H1 (cell line): ENCODE data around the gene MACROD2. TPM values are rescaled to one million over a fixed set of nuclear protein-coding genes. Genes with fewer than 3 reads are reported as not detected.

ENCODE experiments used
- CTCF ChIA-PET: fragments of 300-600 bp; sonication (Branson Sonifier 250); formaldehyde crosslinking; loops from one replicate; lab custom pipeline; 2021; ENCODE audit not compliant: partially characterized antibody; lab: Charles Lee
- POLR2A ChIA-PET: fragments of 300-600 bp; sonication (Branson Sonifier 250); formaldehyde crosslinking; loops from one replicate; lab custom pipeline; 2021; ENCODE audit warnings: inconsistent platforms; ENCODE audit not compliant: partially characterized antibody; lab: Charles Lee
- DNase-seq, 2 experiments: peaks; one replicate each; pipeline versions ENCODE4 v3.0.0 to v3.0.0-alpha.2; 2010 to 2022; ENCODE audit warnings: low spot score in 2 of 2, low read depth in 1 of 2, mixed read lengths in 1 of 2
- FAIRE-seq: peaks from 2 replicates; lab custom pipeline; 2011; peaks lifted over from hg19 to GRCh38; lab: Jason Lieb, UNC
- H2AFZ ChIP-seq: 2 replicates; pipeline ENCODE4 v1.8.1; 2012; ENCODE audit warnings: low read length, inconsistent platforms
- H2AK5ac ChIP-seq: 2 replicates; pipeline ENCODE4 v1.6.1; 2013; ENCODE audit warnings: low read depth, low read length
- H2BK120ac ChIP-seq: replicated peaks from 2 replicates; pipeline ENCODE3; 2013; ENCODE audit warnings: low read depth, low read length, inconsistent platforms
- H2BK12ac ChIP-seq: 2 replicates; pipeline ENCODE4 v1.6.1; 2013; ENCODE audit warnings: low read depth, low read length
- H2BK15ac ChIP-seq: 2 replicates; pipeline ENCODE4 v1.6.1; 2013; ENCODE audit warnings: low read length
- H2BK20ac ChIP-seq: 2 replicates; pipeline ENCODE4 v1.6.1; 2013; ENCODE audit warnings: low read length
- H2BK5ac ChIP-seq: 2 replicates; pipeline ENCODE4 v1.6.1; 2013; ENCODE audit warnings: low read depth, low read length
- H3K14ac ChIP-seq: 2 replicates; pipeline ENCODE4 v1.6.1; 2013; ENCODE audit warnings: inconsistent platforms; ENCODE audit not compliant: insufficient read length
- H3K18ac ChIP-seq: 2 replicates; pipeline ENCODE4 v1.6.1; 2013; ENCODE audit warnings: low read length; ENCODE audit errors: extremely low read depth
- H3K23ac ChIP-seq: 2 replicates; pipeline ENCODE4 v1.6.1; 2013; ENCODE audit warnings: inconsistent platforms; ENCODE audit not compliant: insufficient read length
- H3K23me2 ChIP-seq: 2 replicates; pipeline ENCODE4 v1.6.1; 2013; ENCODE audit warnings: low read depth, low read length
- H3K27ac ChIP-seq: 2 replicates; pipeline ENCODE4 v1.6.1; 2011; ENCODE audit warnings: low read depth, low read length, inconsistent platforms
- H3K27me3 ChIP-seq, 4 experiments: replicated peaks in 1 of 4; 1 replicate in 1 of 4; 2 replicates in 3 of 4; pipeline versions ENCODE4 v1.6.1 to v1.8.1; 2011 to 2013; ENCODE audit warnings: low read length in 3 of 4, mild to moderate bottlenecking in 3 of 4, inconsistent platforms in 2 of 4, mixed read lengths in 2 of 4, moderate library complexity in 1 of 4; ENCODE audit not compliant: control insufficient read depth in 3 of 4, insufficient read depth in 3 of 4; ENCODE audit errors: extremely low read depth in 1 of 4
- H3K36me3 ChIP-seq, 4 experiments: 2 replicates each; pipeline versions ENCODE4 v1.6.1 to v1.8.1; 2011 to 2013; ENCODE audit warnings: mild to moderate bottlenecking in 4 of 4, low read length in 3 of 4, moderate library complexity in 2 of 4, control low read depth in 1 of 4, inconsistent platforms in 1 of 4; ENCODE audit not compliant: insufficient read depth in 4 of 4, control insufficient read depth in 2 of 4
- H3K4ac ChIP-seq: replicated peaks from 2 replicates; pipeline ENCODE3; 2013; ENCODE audit warnings: low read length, low read depth, mixed read lengths, inconsistent platforms; ENCODE audit not compliant: insufficient read length
- H3K4me1 ChIP-seq, 4 experiments: replicated peaks in 1 of 4; 1 replicate in 1 of 4; 2 replicates in 3 of 4; pipeline versions ENCODE4 v1.6.1 to v1.8.1; 2011 to 2013; ENCODE audit warnings: low read length in 3 of 4, inconsistent platforms in 2 of 4, mixed read lengths in 1 of 4; ENCODE audit not compliant: insufficient read depth in 4 of 4, control insufficient read depth in 3 of 4
- H3K4me2 ChIP-seq, 2 experiments: 2 replicates each; pipeline versions ENCODE4 v1.6.1 to v1.8.1; 2011 to 2013; ENCODE audit warnings: low read depth in 2 of 2, low read length in 2 of 2, control low read depth in 1 of 2, inconsistent platforms in 1 of 2, mild to moderate bottlenecking in 1 of 2; ENCODE audit not compliant: insufficient read depth in 1 of 2
- H3K4me3 ChIP-seq, 4 experiments: fragments of 200-600, 300-600 bp in 1 of 4; sonication (generic), shearing (Covaris generic), sonication (Bioruptor Twin) in 1 of 4; 2 replicates each; pipeline versions ENCODE4 v1.5.1 to v1.8.1; 2011 to 2016; ENCODE audit warnings: low read length in 4 of 4, low read depth in 3 of 4, control low read depth in 2 of 4, inconsistent platforms in 2 of 4, mild to moderate bottlenecking in 2 of 4, mixed read lengths in 1 of 4, moderate library complexity in 1 of 4; ENCODE audit not compliant: insufficient read depth in 2 of 4; ENCODE audit errors: extremely low read depth in 1 of 4
- H3K56ac ChIP-seq: replicated peaks from 2 replicates; pipeline ENCODE3; 2013; ENCODE audit warnings: low read depth, mild to moderate bottlenecking, mixed read lengths, low read length, inconsistent platforms; ENCODE audit not compliant: insufficient read length
- H3K79me1 ChIP-seq: 2 replicates; pipeline ENCODE4 v1.6.1; 2013; ENCODE audit warnings: low read depth, low read length, control low read depth
- H3K79me2 ChIP-seq, 2 experiments: 2 replicates each; pipeline versions ENCODE4 v1.6.1 to v1.8.1; 2012 to 2013; ENCODE audit warnings: low read length in 2 of 2, mild to moderate bottlenecking in 2 of 2, inconsistent platforms in 1 of 2; ENCODE audit not compliant: insufficient read depth in 2 of 2, control insufficient read depth in 1 of 2
- H3K9ac ChIP-seq, 4 experiments: replicated peaks in 1 of 4; 1 replicate in 1 of 4; 2 replicates in 3 of 4; pipeline versions ENCODE4 v1.6.1 to v1.8.1; 2011 to 2013; ENCODE audit warnings: low read depth in 3 of 4, low read length in 3 of 4, control low read depth in 2 of 4, mild to moderate bottlenecking in 2 of 4, moderate library complexity in 2 of 4, inconsistent platforms in 1 of 4; ENCODE audit errors: extremely low read depth in 1 of 4
- H3K9me3 ChIP-seq, 2 experiments: 2 replicates each; pipeline versions ENCODE4 v1.6.1 to v1.8.1; 2012 to 2013; ENCODE audit warnings: mild to moderate bottlenecking in 2 of 2, moderate library complexity in 2 of 2, control low read depth in 1 of 2, inconsistent platforms in 1 of 2, low read depth in 1 of 2, low read length in 1 of 2, mixed read lengths in 1 of 2; ENCODE audit not compliant: insufficient read depth in 2 of 2
- H4K20me1 ChIP-seq, 2 experiments: replicated peaks in 1 of 2; 2 replicates each; pipeline versions ENCODE3 to v1.8.1; 2011 to 2013; ENCODE audit warnings: inconsistent platforms in 2 of 2, low read length in 2 of 2, mild to moderate bottlenecking in 1 of 2; ENCODE audit not compliant: insufficient read depth in 2 of 2, control insufficient read depth in 1 of 2
- H4K5ac ChIP-seq: 2 replicates; pipeline ENCODE4 v1.6.1; 2013; ENCODE audit warnings: low read length, low read depth, mixed read lengths, inconsistent platforms; ENCODE audit not compliant: insufficient read length
- H4K8ac ChIP-seq: 2 replicates; pipeline ENCODE4 v1.8.0; 2013; ENCODE audit warnings: mild to moderate bottlenecking, moderate library complexity, low read length, inconsistent platforms; ENCODE audit not compliant: insufficient read depth; ENCODE audit errors: extremely low read depth
- H4K91ac ChIP-seq: replicated peaks from 2 replicates; pipeline ENCODE3; 2013; ENCODE audit warnings: low read length, mixed read lengths, inconsistent platforms; ENCODE audit not compliant: insufficient read length
- BRCA1 ChIP-seq: IDR thresholded peaks from 2 replicates; pipeline ENCODE4 v1.6.1; 2012; ENCODE audit warnings: low read depth, low read length, improper control_type of control experiment
- CHD2 ChIP-seq: IDR thresholded peaks from 2 replicates; pipeline ENCODE4 v1.6.1; 2012; ENCODE audit warnings: low read length, improper control_type of control experiment
- CTCF ChIP-seq, 3 experiments: IDR thresholded peaks; 1 replicate in 2 of 3; 2 replicates in 1 of 3; pipeline versions ENCODE4 v1.5.1 to v1.6.1; 2011; ENCODE audit warnings: low read length in 3 of 3, mild to moderate bottlenecking in 3 of 3, inconsistent platforms in 2 of 3, low read depth in 1 of 3, moderate library complexity in 1 of 3; ENCODE audit not compliant: insufficient read depth in 1 of 3; ENCODE audit errors: control extremely low read depth in 1 of 3
- HDAC2 ChIP-seq, 2 experiments: fragments of 300-600 bp in 1 of 2; sonication (generic) in 1 of 2; IDR thresholded peaks; 2 replicates each; pipeline ENCODE4 v1.6.1; 2011 to 2012; ENCODE audit warnings: low read depth in 2 of 2, low read length in 2 of 2, mild to moderate bottlenecking in 2 of 2, moderate library complexity in 2 of 2, borderline replicate concordance in 1 of 2, inconsistent platforms in 1 of 2
- KDM4A ChIP-seq: IDR thresholded peaks from one replicate; pipeline ENCODE4 v1.7.1; 2012; ENCODE audit warnings: low read depth, mild to moderate bottlenecking, moderate library complexity, low read length, inconsistent platforms; ENCODE audit not compliant: severe bottlenecking
- POLR2AphosphoS5 ChIP-seq: IDR thresholded peaks from 2 replicates; pipeline ENCODE4 v1.6.1; 2011; ENCODE audit warnings: low read depth, low read length
- RBBP5 ChIP-seq: IDR thresholded peaks from 2 replicates; pipeline ENCODE4 v1.7.1; 2012; ENCODE audit warnings: low read depth, mild to moderate bottlenecking, inconsistent platforms, low read length, moderate library complexity, borderline replicate concordance
- SAP30 ChIP-seq: fragments of 300-600 bp; sonication (generic); IDR thresholded peaks from 2 replicates; pipeline ENCODE4 v1.7.1; 2012; ENCODE audit warnings: low read length, moderate library complexity, mild to moderate bottlenecking, inconsistent platforms; ENCODE audit not compliant: insufficient read depth, insufficient replicate concordance
- SP1 ChIP-seq: IDR thresholded peaks from 2 replicates; pipeline ENCODE4 v1.6.1; 2011; ENCODE audit warnings: low read depth, low read length
- TAF1 ChIP-seq: IDR thresholded peaks from 2 replicates; pipeline ENCODE4 v1.6.1; 2011; ENCODE audit warnings: mild to moderate bottlenecking, low read depth, low read length
- whole genome bisulfite sequencing, 2 experiments: shearing (Covaris generic) in 1 of 2; methylation state at CpG; one replicate each; pipeline versions ENCODE4 v1.1.6 to v1.1.7; 2013 to 2015; ENCODE audit warnings: low lambda C conversion rate in 2 of 2, mixed read lengths in 2 of 2, inconsistent platforms in 1 of 2, low coverage in 1 of 2, missing lambda C conversion rate in 1 of 2; ENCODE audit not compliant: insufficient replicate concordance in 2 of 2, insufficient coverage in 1 of 2, insufficient read length in 1 of 2; ENCODE audit errors: extremely low coverage in 1 of 2, missing lambda C conversion rate in 1 of 2; 5-methylcytosine and 5-hydroxymethylcytosine counted together
- polyA plus RNA-seq, 7 experiments: library from polyadenylated mRNA; depleted of rRNA in 3 of 7; stranded (reverse) in 5 of 7; unstranded in 2 of 7; fragments of >200 nt in 5 of 7; fragments of 200-250 nt in 2 of 7; gene quantifications; 1 replicate in 5 of 7; 2 replicates in 1 of 7; 4 replicates in 1 of 7; pipeline versions ENCODE4 v1.2.1 to v1.2.3, GENCODE V29; 2011 to 2013; ENCODE audit warnings: missing spikeins in 2 of 7, mixed read lengths in 2 of 7
- total RNA-seq: library from RNA; stranded (reverse); fragmentation: NEBNext Ultra II Directional; extraction: Animal tissue kit (Norgen Biotek cat#: 25700); gene quantifications from 2 replicates; pipeline ENCODE4 v1.2.1, GENCODE V29; 2021

The MACROD2 gene
- total and polyA plus RNA-seq, 2 of the 8 experiments (the other 6 are each of a cell fraction or from before 2014, with no cell fraction given) = 0.70 to 3.9 TPM

- no peak overlapping the region for H3K56ac ChIP-seq
- no peak overlapping the region for H2AK5ac ChIP-seq
- H2AFZ ChIP-seq = peak overlapping the region; percentile 88; the same call in 1 of the 2 replicates
- no peak overlapping the region for H2BK5ac ChIP-seq
- no peak overlapping the region for H2BK15ac ChIP-seq
- no peak overlapping the region for H2BK120ac ChIP-seq
- no peaks in the 10 kb centered on the region for H3K36me3 ChIP-seq
- H3K9ac ChIP-seq = no peak overlapping the region
- H3K79me2 ChIP-seq = no peaks in the 10 kb centered on the region
- H3K27ac ChIP-seq = no peak overlapping the region
- no peak overlapping the region; a peak in 1 of 4 replicates for H3K4me2 ChIP-seq
- DNase-seq = no peak
- H3K4me3 ChIP-seq = no peak overlapping the region
- no peak overlapping the region for H2BK12ac ChIP-seq
- H3K14ac ChIP-seq = no peak overlapping the region
- no peak for TF ChIP-seq SAP30
- TF ChIP-seq BRCA1 = no peak
- no peak for TF ChIP-seq TAF1
- no peak for TF ChIP-seq RBBP5
- no peak for TF ChIP-seq KDM4A
- no peak for TF ChIP-seq SP1
- TF ChIP-seq CTCF (IDR thresholded peaks at IDR 0.05; ENCODE audit: control extremely low read depth in 1 of 3, insufficient read depth in 1 of 3, low read depth in 1 of 3, low read length in 3 of 3) = no peak
- no peak for TF ChIP-seq HDAC2 (IDR thresholded peaks at IDR 0.05; ENCODE audit: borderline replicate concordance in 1 of 2, low read depth in 2 of 2, low read length in 2 of 2)
- no peak for TF ChIP-seq CHD2
- TF ChIP-seq POLR2AphosphoS5 = no peak
- no peaks in the 10 kb centered on the region for H3K27me3 ChIP-seq
- CTCF ChIA-PET = interaction anchor here (0.6 kb wide), 1 partner anchor 73 kb away, joined by 4 read pairs; no protein-coding TSS in a partner anchor
- H3K18ac ChIP-seq = no peak overlapping the region
- H4K5ac ChIP-seq = no peak overlapping the region
- no peaks in the 10 kb centered on the region for H3K9me3 ChIP-seq
- H3K79me1 ChIP-seq = no peaks in the 10 kb centered on the region
- no peak overlapping the region for H3K4ac ChIP-seq
- no peak overlapping the region for H3K23ac ChIP-seq
- POLR2A ChIA-PET = no interaction called here
- no peak overlapping the region for H2BK20ac ChIP-seq
- H4K20me1 ChIP-seq = no peaks in the 10 kb centered on the region
- no peak for FAIRE-seq
- WGBS, 2 experiments = 80% methylated on average over 4 of the region's 4 CpGs; no CpG with 5 or more reads in 1 of the 2 experiments
- no peak overlapping the region for H4K8ac ChIP-seq
- H3K23me2 ChIP-seq = no peaks in the 10 kb centered on the region
- H3K4me1 ChIP-seq = peaks cover 0 to 3% (median 0%) of the 10 kb centered on the region in 4 experiments; a peak in 1 of 7 replicates
- H4K91ac ChIP-seq = no peak overlapping the region
Measured at GRCh38 chr20:14422892-14423291, 427.6 kb downstream of the MACROD2 start.
